Measurements from ENCODE around the gene DNAH6. TPM values are rescaled to one million over a fixed set of nuclear protein-coding genes. Genes with fewer than 3 reads are reported as not detected.

Gene DNAH6
- total and polyA plus RNA-seq, 9 of the 15 experiments (the other 6 are each of a cell fraction or from before 2014, with no cell fraction given) = 0.01 to 0.04 (median 0.01) TPM; not detected in 5

DNA sequence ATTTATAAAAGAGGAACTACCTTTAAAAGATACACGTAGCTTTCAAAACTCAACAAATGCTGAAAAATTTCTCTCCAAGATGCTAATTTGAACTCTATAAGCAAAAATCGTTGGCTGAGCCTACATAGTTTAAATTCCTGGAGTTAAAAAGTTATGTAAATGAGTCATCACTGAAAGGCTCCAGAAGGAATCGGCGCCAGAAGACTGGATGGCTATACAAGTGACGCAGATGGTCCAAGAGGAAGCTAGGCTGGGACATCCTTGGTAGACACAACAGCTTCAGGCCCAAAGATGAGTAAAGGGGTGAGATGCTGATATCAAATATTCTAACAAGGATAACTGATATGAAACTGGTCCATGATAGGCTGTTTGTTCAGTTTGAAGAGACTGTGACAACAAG lies 22.8 kb upstream of the DNAH6 start:
- WGBS (ENCODE audit: insufficient coverage, low coverage, missing lambda C conversion rate) = 0% methylated on average over 5 of the region's 5 CpGs
- ChIA-PET POLR2A (no interaction called here), CTCF (ENCODE audit: low intra/inter-chr PET ratio) (interaction anchor here (0.7 to 1.0 kb wide), 2 partner anchors 432 to 433 kb away, joined by 3 read pairs; no protein-coding TSS in a partner anchor)
- H3K4me1 ChIP-seq (replicated peaks in 1 of 2; ENCODE audit: control insufficient read depth in 2 of 2, insufficient read depth in 2 of 2, low read length in 2 of 2) = no peaks in the 10 kb centered on the region
- in situ Hi-C loops (cut with MboI) = no loop called here
- intact Hi-C loops (cut with micrococcal nuclease) = loop anchor here (5.0 kb wide), 1 partner anchor 804 kb away; no protein-coding TSS in a partner anchor
- H3K9ac ChIP-seq (ENCODE audit: insufficient read depth in 1 of 2, low read depth in 2 of 2, low read length in 2 of 2) = no peak overlapping the region
- no peaks in the 10 kb centered on the region; the same call in 1 of the 2 replicates for H4K20me1 ChIP-seq (replicated peaks; ENCODE audit: control insufficient read depth, insufficient read depth, low read length)
- no peaks in the 10 kb centered on the region for H3K9me3 ChIP-seq (replicated peaks; ENCODE audit: control insufficient read depth, insufficient read depth, low read depth, low read length)
- H3K4me3 ChIP-seq = no peak overlapping the region
- H3K36me3 ChIP-seq (ENCODE audit: control insufficient read depth, insufficient read depth, low read length) = no peaks in the 10 kb centered on the region
- H3K27me3 ChIP-seq (ENCODE audit: control insufficient read depth in 2 of 2, insufficient read depth in 2 of 2, low read length in 2 of 2) = 0 out of 5 replicates have a peak, but pooled peaks cover 0 to 3% of the 10 kb centered on the region in 2 experiments
- H3K79me2 ChIP-seq (ENCODE audit: control insufficient read depth, insufficient read depth, low read length) = no peaks in the 10 kb centered on the region
- no peak overlapping the region for H3K4me2 ChIP-seq (ENCODE audit: insufficient read depth, low read length)
- FAIRE-seq = no peak
- ATAC-seq = no peak
- H3K27ac ChIP-seq (ENCODE audit: extremely low read depth, low read depth, low read length) = no peak overlapping the region
- no peaks in the 10 kb centered on the region for H3K9me1 ChIP-seq (ENCODE audit: control insufficient read depth, insufficient read depth, low read length)
- DNase-seq (ENCODE audit: extremely low read depth in 1 of 4, low spot score in 3 of 4) = no peak
- BruUV-seq (replicated peaks) = no TSS peak
- no peak overlapping the region for H2AFZ ChIP-seq (ENCODE audit: low read depth, low read length)
- TF ChIP-seq NFIC (IDR thresholded peaks at IDR 0.05) (no peak), NCOA1 (IDR thresholded peaks at IDR 0.05; ENCODE audit: low read depth) (no peak), XRCC3 (IDR thresholded peaks at IDR 0.05) (no peak), NEUROD1 (IDR thresholded peaks at IDR 0.05; ENCODE audit: borderline replicate concordance, low read depth, low read length, partially characterized antibody) (no peak), HOXB6 (CRISPR knock-in tag; IDR thresholded peaks at IDR 0.05; ENCODE audit: borderline replicate concordance) (no peak)
- TF ChIP-seq, protein P1, sequence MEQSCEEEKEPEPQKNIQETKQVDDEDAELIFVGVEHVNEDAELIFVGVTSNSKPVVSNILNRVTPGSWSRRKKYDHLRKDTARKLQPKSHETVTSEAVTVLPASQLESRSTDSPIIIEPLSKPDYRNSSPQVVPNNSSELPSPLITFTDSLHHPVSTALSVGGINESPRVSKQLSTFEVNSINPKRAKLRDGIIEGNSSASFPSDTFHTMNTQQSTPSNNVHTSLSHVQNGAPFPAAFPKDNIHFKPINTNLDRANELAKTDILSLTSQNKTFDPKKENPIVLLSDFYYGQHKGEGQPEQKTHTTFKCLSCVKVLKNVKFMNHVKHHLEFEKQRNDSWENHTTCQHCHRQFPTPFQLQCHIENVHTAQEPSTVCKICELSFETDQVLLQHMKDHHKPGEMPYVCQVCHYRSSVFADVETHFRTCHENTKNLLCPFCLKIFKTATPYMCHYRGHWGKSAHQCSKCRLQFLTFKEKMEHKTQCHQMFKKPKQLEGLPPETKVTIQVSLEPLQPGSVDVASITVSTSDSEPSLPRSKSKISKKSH (CRISPR knock-in tag; IDR thresholded peaks at IDR 0.05) = no peak
